SK-N-SH treated with all-trans-retinoic acid at 6 μM for 48 hours (cell line): ENCODE measurements around the gene CCDC107.

Experiments
- ATAC-seq: fragments of 200-7000 bp; cut with Tn5 transposase; 3 replicates; pipeline ENCODE4 v1.9.1; 2020; ENCODE audit warnings: mild to moderate bottlenecking, moderate library complexity
- ARNTL ChIP-seq: fragments of 450-650 bp; formaldehyde crosslinking; IDR thresholded peaks from 2 replicates; pipeline ENCODE4 v1.5.0; 2020; ENCODE audit warnings: low read depth, mild to moderate bottlenecking, moderate library complexity, borderline replicate concordance
- BACH2 ChIP-seq: fragments of 250-450 bp; sonication (Bioruptor Pico); IDR thresholded peaks from 2 replicates; pipeline ENCODE4 v1.9.0; 2021; ENCODE audit warnings: mild to moderate bottlenecking, borderline replicate concordance
- CREB5 ChIP-seq: fragments of 250-450 bp; sonication (Bioruptor Pico); IDR thresholded peaks from 2 replicates; pipeline ENCODE4 v1.5.1; 2020; ENCODE audit warnings: low read depth, mild to moderate bottlenecking, moderate library complexity
- CSDC2 ChIP-seq: fragments of 250-450 bp; sonication (Bioruptor Pico); IDR thresholded peaks from 2 replicates; pipeline ENCODE4 v1.5.0; 2020; ENCODE audit warnings: mild to moderate bottlenecking, moderate library complexity
- CSRNP3 ChIP-seq: fragments of 250-450 bp; sonication (Bioruptor Pico); IDR thresholded peaks from 2 replicates; pipeline ENCODE4 v1.5.1; 2021; ENCODE audit warnings: mild to moderate bottlenecking, moderate library complexity
- ESRRG ChIP-seq: fragments of 250-450 bp; sonication (Bioruptor Pico); IDR thresholded peaks from 2 replicates; pipeline ENCODE4 v1.6.1; 2021; ENCODE audit warnings: mild to moderate bottlenecking
- GLIS3 ChIP-seq: fragments of 250-450 bp; sonication (Bioruptor Pico); IDR thresholded peaks from 2 replicates; pipeline ENCODE4 v1.5.0; 2020; ENCODE audit warnings: mild to moderate bottlenecking, moderate library complexity
- ISL1 ChIP-seq: fragments of 250-450 bp; sonication (Bioruptor Pico); IDR thresholded peaks from 2 replicates; pipeline ENCODE4 v2.1.2; 2022; ENCODE audit warnings: mild to moderate bottlenecking, moderate library complexity
- OSR1 ChIP-seq: fragments of 250-450 bp; sonication (Bioruptor Pico); IDR thresholded peaks from 2 replicates; pipeline ENCODE4 v1.8.0; 2022; ENCODE audit warnings: moderate library complexity, mild to moderate bottlenecking, inconsistent platforms
- PATZ1 ChIP-seq: fragments of 250-450 bp; sonication (Bioruptor Pico); IDR thresholded peaks from 2 replicates; pipeline ENCODE4 v1.8.0; 2020; ENCODE audit warnings: mild to moderate bottlenecking, moderate library complexity, borderline replicate concordance
- POU6F1 ChIP-seq: fragments of 250-450 bp; sonication (Bioruptor Pico); IDR thresholded peaks from 2 replicates; pipeline ENCODE4 v1.8.0; 2021; ENCODE audit warnings: low read depth, mild to moderate bottlenecking, moderate library complexity, borderline replicate concordance
- PPARA ChIP-seq: fragments of 250-450 bp; sonication (Bioruptor Pico); IDR thresholded peaks from 2 replicates; pipeline ENCODE4 v1.5.0; 2020; ENCODE audit warnings: mild to moderate bottlenecking, borderline replicate concordance
- RARB ChIP-seq: fragments of 250-450 bp; sonication (Bioruptor Pico); IDR thresholded peaks from 2 replicates; pipeline ENCODE4 v1.8.0; 2021; ENCODE audit warnings: mild to moderate bottlenecking, moderate library complexity
- SNAI2 ChIP-seq: fragments of 250-450 bp; sonication (Bioruptor Pico); IDR thresholded peaks from 2 replicates; pipeline ENCODE4 v1.5.0; 2020; ENCODE audit warnings: mild to moderate bottlenecking, moderate library complexity
- TCF4 ChIP-seq: fragments of 250-450 bp; sonication (Bioruptor Pico); IDR thresholded peaks from 2 replicates; pipeline ENCODE4 v1.8.0; 2021; ENCODE audit warnings: mild to moderate bottlenecking, moderate library complexity, borderline replicate concordance
- TOX ChIP-seq: fragments of 250-450 bp; sonication (Bioruptor Pico); IDR thresholded peaks from 2 replicates; pipeline ENCODE4 v1.8.0; 2021; ENCODE audit warnings: mild to moderate bottlenecking, moderate library complexity, borderline replicate concordance
- TSHZ2 ChIP-seq: fragments of 250-450 bp; sonication (Bioruptor Pico); IDR thresholded peaks from 2 replicates; pipeline ENCODE4 v1.5.0; 2020; ENCODE audit warnings: mild to moderate bottlenecking, moderate library complexity
- ZC3H10 ChIP-seq: fragments of 250-450 bp; sonication (Bioruptor Pico); IDR thresholded peaks from 2 replicates; pipeline ENCODE4 v1.5.1; 2021; ENCODE audit warnings: mild to moderate bottlenecking, moderate library complexity
- ZFP3 ChIP-seq: fragments of 250-450 bp; sonication (Bioruptor Pico); IDR thresholded peaks from 2 replicates; pipeline ENCODE4 v1.5.0; 2020; ENCODE audit warnings: mild to moderate bottlenecking, moderate library complexity
- ZFP30 ChIP-seq: fragments of 450-650 bp; formaldehyde crosslinking; IDR thresholded peaks from 2 replicates; pipeline ENCODE4 v1.5.0; 2022; ENCODE audit warnings: mild to moderate bottlenecking, moderate library complexity
- ZNF8 ChIP-seq: fragments of 450-650 bp; formaldehyde crosslinking; IDR thresholded peaks from 2 replicates; pipeline ENCODE4 v1.5.0; 2020; ENCODE audit warnings: mild to moderate bottlenecking, moderate library complexity

The CCDC107 gene

GRCh38 chr9:35656348-35656747 lies 1.7 kb upstream of the CCDC107 start:
- ATAC-seq, result no peak

GRCh38 chr9:35656831-35657545 lies 1.1 kb upstream of the CCDC107 start:
- TF ChIP-seq CSRNP3 (CRISPR knock-in tag) (no peak), PATZ1 (no peak)
- peak; percentile 26 for ATAC-seq

More at GRCh38 chr9:35656348-35656747, 1.7 kb upstream of the CCDC107 start:
- TF ChIP-seq SNAI2, result no peak
- TF ChIP-seq ZFP3, result no peak
- TF ChIP-seq ZFP30 (CRISPR knock-in tag), result no peak
- no peak for TF ChIP-seq CSRNP3 (CRISPR knock-in tag)
- no peak for TF ChIP-seq OSR1 (CRISPR knock-in tag)
- TF ChIP-seq BACH2 (CRISPR knock-in tag), result no peak
- TF ChIP-seq POU6F1, result no peak
- TF ChIP-seq CREB5 (CRISPR knock-in tag), result no peak
- TF ChIP-seq TCF4 (CRISPR knock-in tag), result no peak
- TF ChIP-seq RARB (CRISPR knock-in tag), result no peak
- TF ChIP-seq CSDC2 (CRISPR knock-in tag), result no peak
- TF ChIP-seq ISL1 (CRISPR knock-in tag), result no peak
- no peak for TF ChIP-seq ZNF8
- no peak for TF ChIP-seq TSHZ2 (CRISPR knock-in tag)
- no peak for TF ChIP-seq PPARA
- no peak for TF ChIP-seq ESRRG (CRISPR knock-in tag)
- no peak for TF ChIP-seq TOX (CRISPR knock-in tag)
- TF ChIP-seq GLIS3 (CRISPR knock-in tag), result no peak
- TF ChIP-seq ZC3H10 (CRISPR knock-in tag), result no peak
- no peak for TF ChIP-seq ARNTL (CRISPR knock-in tag)
- TF ChIP-seq, all 23 proteins: peak for 0
